GM15510 (cell line): Measurements from ENCODE around the gene KDM4F.
"Not testable (repeated sequence)": the region's sequence is repeated elsewhere in the genome, so short reads cannot be mapped to it uniquely, and the experiment has no call there.

Experiments
- POLR2A ChIP-seq: IDR thresholded peaks from 3 replicates; pipeline ENCODE4 v1.6.1; 2011; ENCODE audit warnings: borderline replicate concordance; ENCODE audit not compliant: insufficient read length; ENCODE audit errors: extremely low read depth

The KDM4F gene

DNA sequence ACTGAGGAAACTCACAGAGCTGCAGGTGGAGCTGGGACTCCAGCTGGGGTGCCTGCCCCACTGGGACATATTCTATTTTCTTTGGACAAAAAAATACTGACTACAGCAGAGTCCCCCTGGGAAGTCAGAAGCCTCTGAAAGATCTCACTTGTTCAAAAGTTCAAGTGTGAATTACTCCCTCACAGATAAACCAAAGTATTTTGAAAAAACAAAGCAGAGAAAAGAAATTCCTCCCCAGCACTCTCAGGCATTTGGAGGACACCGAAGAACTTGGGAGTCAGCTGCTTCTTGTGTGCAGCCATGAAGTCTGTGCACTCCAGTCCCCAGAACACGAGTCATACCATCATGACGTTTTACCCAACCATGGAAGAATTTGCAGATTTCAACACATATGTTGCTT is at the start of gene KDM4F:
Gene KDM4F, plus strand, starts transcription at position 301 of the 400 bp plus-strand sequence.
- not testable (repeated sequence) for TF ChIP-seq POLR2A

DNA sequence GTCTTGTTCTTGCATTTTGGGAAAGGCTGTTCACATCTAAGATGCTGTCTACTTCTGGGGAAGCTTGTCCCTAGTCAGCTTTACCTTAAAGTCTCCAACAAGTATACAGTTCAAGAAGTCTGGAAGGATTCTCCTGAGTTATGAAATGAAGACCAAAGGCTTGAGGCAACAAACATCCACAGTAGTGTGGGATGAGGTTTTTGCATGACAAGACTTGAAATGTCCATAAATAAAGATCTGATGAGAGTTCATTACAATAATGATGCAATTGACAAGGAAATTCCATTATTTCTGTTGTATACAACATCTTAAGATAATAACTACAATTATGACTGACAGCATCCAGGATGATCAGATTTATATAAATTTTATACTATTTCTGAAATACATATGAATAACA is 45.5 kb upstream of the KDM4F start:
- TF ChIP-seq POLR2A = no peak

DNA sequence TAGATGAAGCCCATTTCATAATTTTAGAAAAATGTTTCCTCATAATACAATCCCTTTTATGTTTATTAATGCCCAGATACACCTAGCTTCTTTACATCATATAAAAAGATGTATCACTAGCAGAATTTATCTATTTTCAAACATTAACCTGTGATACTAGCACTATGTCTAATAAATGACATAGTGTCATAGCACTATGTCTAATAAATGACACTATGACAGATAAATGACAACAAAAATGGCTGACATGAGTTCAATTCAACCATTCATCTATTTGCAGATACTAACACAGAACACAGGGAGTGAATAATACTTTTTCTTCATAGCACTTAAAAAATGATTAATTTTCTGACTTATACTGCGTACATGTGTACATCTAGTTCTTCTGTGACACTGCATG is 43.6 kb upstream of the KDM4F start:
- TF ChIP-seq POLR2A = no peak

DNA sequence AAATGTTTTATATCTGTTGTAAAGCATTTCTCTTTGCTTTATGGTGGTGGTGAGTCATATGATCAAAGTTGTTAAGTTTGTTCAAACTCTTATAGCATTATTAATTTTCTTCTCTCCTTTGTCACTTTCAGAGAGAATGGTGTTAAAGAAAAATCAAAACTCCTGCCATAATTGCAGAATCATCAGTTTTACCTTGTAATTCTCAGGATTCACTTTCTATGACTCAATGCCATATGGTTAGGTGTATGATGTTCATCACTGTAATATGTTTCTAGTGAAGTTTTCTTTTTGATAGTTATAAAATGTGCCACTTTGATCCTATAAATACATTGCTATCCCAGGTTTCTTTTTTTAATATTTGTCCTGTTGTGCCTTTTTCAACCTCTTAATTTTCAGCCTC is 37.8 kb upstream of the KDM4F start:
- TF ChIP-seq POLR2A = no peak

DNA sequence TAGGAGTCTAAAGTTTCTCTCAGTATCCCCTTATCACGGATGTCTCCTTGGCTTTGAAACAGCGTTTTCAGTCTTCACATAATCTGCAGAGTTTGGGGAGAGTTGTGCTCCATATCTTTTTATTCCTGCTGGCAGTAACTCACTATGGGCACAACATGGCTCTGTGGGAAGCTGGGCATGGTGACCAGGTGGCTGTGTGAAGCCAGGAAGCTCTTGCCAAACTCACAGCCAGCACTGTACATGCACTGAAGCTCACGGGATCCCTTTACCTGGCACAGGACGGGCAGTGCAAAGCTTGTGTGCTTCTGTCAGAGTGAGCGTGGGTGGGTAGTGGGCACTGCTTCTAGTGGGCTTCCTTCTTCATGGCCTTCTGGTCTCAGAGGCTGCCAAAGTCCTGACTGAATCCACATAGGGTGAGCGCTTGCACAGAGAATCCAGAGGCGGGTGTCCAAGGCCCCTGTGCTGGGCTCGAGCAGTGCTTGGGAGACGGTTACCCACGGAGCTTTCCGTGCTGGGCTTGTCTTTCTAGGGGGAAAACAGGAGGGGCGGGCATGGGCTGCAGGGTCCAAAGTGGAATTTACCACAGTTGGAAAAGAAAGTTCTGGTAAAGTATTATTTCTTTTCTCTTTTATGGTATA is 34.9 kb upstream of the KDM4F start:
- TF ChIP-seq POLR2A = no peak

DNA sequence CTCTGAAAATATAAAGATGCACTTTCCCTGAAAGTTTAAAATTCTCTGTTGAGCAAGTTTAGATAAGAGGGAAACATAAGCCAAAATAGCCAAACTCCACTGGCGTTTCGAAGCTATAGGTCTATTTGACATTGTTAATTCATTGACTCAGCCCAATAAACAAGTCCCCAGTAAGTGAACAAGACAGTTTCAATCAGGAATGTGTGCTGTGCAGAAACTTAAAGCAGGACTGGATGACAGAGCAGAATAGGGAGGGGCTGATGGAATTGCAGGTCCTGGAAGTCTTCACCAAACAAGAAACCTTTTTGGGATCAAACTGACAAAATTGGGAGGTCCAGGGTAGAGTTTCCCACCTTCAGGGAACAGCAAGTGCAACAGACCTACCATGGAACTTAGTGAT is 33.1 kb upstream of the KDM4F start:
- TF ChIP-seq POLR2A = no peak

DNA sequence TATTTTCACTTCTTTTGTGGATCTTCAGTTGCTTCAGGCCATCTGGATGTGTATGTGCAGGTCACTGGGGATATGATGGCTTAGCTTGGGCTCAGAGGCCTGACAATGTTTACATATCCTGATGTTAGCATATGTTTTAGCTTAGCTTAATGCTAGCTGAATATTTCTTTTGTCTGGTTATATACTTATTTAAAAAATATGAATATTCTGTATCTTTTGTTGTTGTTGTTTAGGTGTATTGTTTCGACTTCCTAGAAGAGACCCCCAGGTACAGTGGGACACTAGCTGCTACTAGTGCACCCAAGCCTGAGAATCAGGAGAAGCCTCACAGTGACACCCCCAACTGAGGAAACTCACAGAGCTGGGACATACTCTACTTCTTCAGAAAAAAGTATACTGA is 24.3 kb upstream of the KDM4F start, which contains the start of gene KDM4E:
Gene KDM4E, plus strand, starts transcription at position 301 of the 400 bp plus-strand sequence. CDS start 300 bp downstream, outside the sequence.
- TF ChIP-seq POLR2A = no peak

DNA sequence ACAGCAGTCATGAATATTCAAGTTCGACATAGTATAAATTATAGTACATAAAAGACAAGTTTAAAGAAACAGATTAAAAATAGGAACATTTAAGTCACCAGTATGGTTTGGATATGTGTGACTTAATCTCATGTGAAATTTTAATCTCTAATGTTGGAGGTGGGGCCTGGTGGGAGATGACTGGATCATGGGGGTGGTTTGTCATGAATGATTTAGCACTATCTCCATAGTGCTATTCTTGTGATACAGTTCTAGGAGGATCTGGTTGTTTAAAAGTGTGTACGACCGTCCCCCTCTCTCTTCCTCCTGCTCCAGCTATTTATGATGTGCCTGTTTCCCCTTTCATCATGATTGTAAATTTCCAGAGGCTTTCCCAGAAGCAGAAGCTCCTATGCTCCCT is 20.9 kb upstream of the KDM4F start:
- no peak for TF ChIP-seq POLR2A

DNA sequence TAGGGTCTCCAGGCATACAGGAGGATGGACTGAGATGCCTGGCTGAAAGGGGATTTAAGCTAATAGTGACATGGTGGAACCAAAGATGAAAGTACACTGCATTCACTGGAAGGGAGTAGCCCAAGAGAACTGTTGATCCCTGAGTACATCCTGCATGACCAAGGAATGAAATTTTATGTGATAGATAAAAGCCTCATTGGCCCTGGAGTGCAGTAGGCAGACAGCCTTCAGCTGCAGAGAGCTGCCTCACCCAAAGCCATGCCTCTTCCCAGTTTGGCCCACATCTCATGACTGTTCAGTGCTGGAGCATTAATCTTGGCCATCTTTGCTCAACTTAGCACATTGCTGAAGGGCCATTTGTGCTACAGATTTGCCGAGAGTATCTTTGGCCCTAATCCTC is 16.2 kb upstream of the KDM4F start:
- no peak for TF ChIP-seq POLR2A

DNA sequence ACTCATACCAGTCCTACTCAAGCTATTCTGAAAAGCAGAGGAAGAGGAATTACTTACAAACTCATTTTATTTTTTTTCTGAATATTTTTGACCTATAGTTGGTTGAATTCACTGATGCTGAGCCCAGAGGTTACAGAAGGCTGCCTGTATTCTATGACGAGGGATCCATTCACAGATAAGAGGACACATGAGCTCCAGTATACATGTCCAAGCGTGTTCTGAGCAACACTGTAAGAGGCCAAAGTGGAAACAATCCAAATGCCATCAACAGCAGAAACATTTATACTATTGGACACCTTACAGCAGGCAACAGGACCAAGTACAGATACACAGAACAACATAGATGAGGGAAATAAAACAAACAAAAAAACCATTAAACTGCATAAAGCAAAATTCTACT is 13.9 kb upstream of the KDM4F start:
- no peak for TF ChIP-seq POLR2A

DNA sequence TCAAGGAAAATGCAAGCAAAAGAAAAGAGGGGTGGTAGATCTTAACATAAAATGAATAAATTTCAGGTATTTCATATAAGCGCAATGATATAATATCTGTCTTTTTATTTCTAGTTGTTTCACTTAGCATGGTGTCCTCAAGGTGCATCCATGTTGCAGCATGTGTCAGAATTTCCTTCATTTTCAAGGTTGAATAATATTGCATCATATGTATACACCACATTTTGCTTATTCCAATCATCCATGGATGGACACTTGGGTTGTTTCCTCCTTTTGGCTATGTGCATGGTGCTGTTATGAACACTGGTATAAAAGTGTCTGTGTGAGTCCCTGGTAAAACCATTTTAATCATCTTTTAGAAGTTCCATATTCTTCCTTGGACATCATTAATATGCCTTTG is 7.0 kb upstream of the KDM4F start:
- no peak for TF ChIP-seq POLR2A

DNA sequence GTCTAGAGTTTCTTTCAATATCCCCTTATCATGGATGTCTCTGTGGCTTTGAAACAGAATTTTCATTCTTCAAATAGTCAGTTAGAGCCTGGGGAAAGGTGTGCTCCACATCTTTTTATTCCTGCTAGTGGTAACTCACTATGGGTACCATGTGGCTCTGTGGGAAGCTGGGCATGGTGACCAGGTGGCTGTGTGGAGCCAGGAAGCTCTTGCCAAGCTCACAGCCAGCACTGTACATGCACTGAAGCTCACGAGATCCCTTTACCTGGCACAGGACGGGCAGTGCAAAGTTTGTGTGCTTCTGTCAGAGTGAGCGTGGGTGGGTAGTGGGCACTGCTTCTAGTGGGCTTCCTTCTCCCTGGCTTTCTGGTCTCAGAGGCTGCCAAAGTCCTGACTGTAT is 6.3 kb upstream of the KDM4F start:
- TF ChIP-seq POLR2A = no peak

DNA sequence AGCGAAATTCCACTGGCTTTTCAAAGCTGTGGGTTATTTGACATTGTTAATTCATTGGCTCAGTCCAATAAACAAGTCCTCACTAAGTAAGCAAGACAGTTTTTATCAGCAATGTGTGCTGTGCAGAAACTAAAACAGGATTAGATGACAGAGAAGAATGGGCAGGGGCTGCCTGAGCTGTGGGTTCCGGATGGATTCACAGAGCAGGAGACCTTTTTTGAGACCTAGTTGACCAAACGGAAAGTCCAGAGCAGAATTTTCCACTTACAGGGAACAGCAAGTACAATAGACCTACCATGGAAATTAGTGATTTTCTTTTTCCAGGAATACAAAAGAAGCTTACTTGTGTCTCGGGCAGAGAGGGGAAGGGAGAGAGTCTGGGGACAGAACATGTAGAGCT is 5.2 kb upstream of the KDM4F start:
- TF ChIP-seq POLR2A = no peak

DNA sequence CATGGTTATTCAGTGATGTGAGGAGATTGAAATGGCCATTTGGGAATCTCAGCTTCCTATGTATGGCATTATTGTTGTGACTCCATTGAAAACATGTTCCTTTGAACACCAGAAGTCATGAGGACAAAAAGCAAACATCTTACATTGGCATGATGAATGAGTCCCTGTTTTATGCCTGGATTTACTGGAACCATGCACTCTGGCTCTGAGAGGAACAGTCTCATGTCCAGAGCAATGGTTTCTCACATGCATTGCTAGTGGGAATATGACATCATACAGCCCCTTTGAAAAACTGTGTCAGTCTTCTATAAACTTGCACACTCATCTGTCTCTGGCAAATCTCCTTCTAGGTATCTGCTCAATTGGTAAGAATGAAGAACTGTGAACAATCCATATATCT is 3.4 kb upstream of the KDM4F start:
- no peak for TF ChIP-seq POLR2A

DNA sequence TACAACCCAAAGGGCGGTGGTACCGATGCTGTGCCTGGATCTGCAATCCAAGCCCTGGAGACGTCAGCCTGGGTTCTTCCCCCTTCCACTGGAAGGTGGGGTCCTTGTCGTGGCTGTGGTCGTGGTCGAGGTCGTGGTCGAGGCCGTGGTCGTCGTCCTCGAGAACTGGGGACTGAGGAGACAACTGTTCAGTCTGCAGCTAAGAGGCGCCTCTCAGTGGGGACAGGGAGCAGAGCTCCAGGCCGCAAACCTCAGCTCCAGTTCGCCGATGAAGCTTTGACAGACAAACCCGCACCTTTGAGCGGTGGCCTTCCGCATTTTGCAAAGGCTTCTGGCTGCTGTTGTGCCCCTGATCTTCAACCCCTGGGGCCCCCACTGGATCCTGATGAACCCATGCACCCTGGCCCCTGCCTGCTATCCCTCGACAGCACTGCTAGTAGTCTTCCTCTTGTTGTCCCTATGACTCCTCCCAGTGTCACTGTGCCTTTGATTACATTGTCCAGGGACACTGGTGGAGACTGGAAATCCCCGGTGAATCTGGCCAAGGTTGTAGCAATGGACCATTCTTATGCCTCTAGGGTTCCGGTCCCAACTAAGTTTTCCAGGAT is 1.5 kb downstream of the KDM4F start:
- no peak for TF ChIP-seq POLR2A

DNA sequence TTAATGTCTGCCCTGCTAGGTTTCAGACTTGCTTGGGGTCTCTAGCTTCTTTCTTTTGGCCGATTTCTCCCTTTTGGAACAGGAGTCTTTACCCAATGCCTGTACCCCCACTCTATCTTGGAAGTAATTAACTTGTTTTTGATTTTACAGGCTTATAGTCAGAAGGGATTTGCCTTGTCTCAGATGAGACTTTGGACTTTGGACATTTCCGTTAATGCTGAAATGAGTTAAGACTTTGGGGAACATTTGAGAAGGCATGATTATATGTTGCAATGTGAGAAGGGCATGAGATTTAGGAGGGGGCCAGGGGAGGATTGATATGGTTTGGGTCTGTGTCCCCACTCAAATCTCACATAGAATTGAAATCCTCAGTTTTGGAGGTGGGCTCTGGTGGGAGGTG is 5.1 kb downstream of the KDM4F start:
- no peak for TF ChIP-seq POLR2A
